ENCODE results near the gene PAEP.

PAEP gene

GRCh38 chr9:135601988-135602387 lies 40.4 kb downstream of the PAEP start:
- no peak for DNase-seq (ENCODE audit: low read depth in 2 of 2)

- peak in 1 of 2 donors; percentile 42 for DNase-seq (ENCODE audit: low read depth in 2 of 2)
Observed at GRCh38 chr9:135602789-135603481, 41.4 kb downstream of the PAEP start.

GRCh38 chr9:135604437-135605237 lies 43.1 kb downstream of the PAEP start:
- no peak for DNase-seq (ENCODE audit: low read depth in 2 of 2)

GRCh38 chr9:135605238-135605781 lies 43.8 kb downstream of the PAEP start:
- DNase-seq (ENCODE audit: low read depth in 2 of 2), result no peak

GRCh38 chr9:135606885-135607259 lies 45.3 kb downstream of the PAEP start:
- DNase-seq (ENCODE audit: low read depth in 2 of 2), result no peak

GRCh38 chr9:135607401-135608293 lies 46.1 kb downstream of the PAEP start:
- no peak for DNase-seq (ENCODE audit: low read depth in 2 of 2)

GRCh38 chr9:135608294-135608998 lies 46.9 kb downstream of the PAEP start:
- no peak for DNase-seq (ENCODE audit: low read depth in 2 of 2)

- no peak for DNase-seq (ENCODE audit: low read depth in 2 of 2)
Observed at GRCh38 chr9:135608999-135609317, 47.4 kb downstream of the PAEP start.

- DNase-seq (ENCODE audit: low read depth in 2 of 2), result no peak
Observed at GRCh38 chr9:135609366-135609955, 47.9 kb downstream of the PAEP start.

GRCh38 chr9:135610290-135611141 lies 49.0 kb downstream of the PAEP start:
- DNase-seq (ENCODE audit: low read depth in 2 of 2), result no peak

- no peak for DNase-seq (ENCODE audit: low read depth in 2 of 2)
Observed at GRCh38 chr9:135611142-135611874, 49.8 kb downstream of the PAEP start.

- DNase-seq (ENCODE audit: low read depth in 2 of 2), result no peak
Observed at GRCh38 chr9:135611875-135612209, 50.3 kb downstream of the PAEP start.

GRCh38 chr9:135612437-135612836 lies 50.9 kb downstream of the PAEP start:
- no peak for DNase-seq (ENCODE audit: low read depth in 2 of 2)

GRCh38 chr9:135612981-135613910 lies 51.7 kb downstream of the PAEP start:
- DNase-seq (ENCODE audit: low read depth in 2 of 2), result no peak

GRCh38 chr9:135613946-135614805 lies 52.6 kb downstream of the PAEP start:
- no peak for DNase-seq (ENCODE audit: low read depth in 2 of 2)

GRCh38 chr9:135614821-135615665 lies 53.5 kb downstream of the PAEP start:
- DNase-seq (ENCODE audit: low read depth in 2 of 2), result no peak
